D721Med (cell line): ENCODE results near the gene PITRM1.

ENCODE experiments used
- DNase-seq: peaks from one replicate; pipeline ENCODE4 v3.0.0; 2011; ENCODE audit warnings: low spot score; ENCODE audit not compliant: insufficient read length
- FAIRE-seq: peaks from 2 replicates; lab custom pipeline; 2011; peaks lifted over from hg19 to GRCh38; lab: Jason Lieb, UNC
- TF ChIP-seq, protein P1 (sequence below): IDR thresholded peaks from 2 replicates; pipeline ENCODE4 v1.5.1; 2012; ENCODE audit warnings: mild to moderate bottlenecking, control low read depth; ENCODE audit not compliant: insufficient read depth; ENCODE audit errors: missing control alignments

Gene PITRM1

GRCh38 chr10:3146289-3146688, 26.3 kb downstream of the PITRM1 start:
- DNase-seq (no peak), FAIRE-seq (no peak)
- TF ChIP-seq, protein P1, sequence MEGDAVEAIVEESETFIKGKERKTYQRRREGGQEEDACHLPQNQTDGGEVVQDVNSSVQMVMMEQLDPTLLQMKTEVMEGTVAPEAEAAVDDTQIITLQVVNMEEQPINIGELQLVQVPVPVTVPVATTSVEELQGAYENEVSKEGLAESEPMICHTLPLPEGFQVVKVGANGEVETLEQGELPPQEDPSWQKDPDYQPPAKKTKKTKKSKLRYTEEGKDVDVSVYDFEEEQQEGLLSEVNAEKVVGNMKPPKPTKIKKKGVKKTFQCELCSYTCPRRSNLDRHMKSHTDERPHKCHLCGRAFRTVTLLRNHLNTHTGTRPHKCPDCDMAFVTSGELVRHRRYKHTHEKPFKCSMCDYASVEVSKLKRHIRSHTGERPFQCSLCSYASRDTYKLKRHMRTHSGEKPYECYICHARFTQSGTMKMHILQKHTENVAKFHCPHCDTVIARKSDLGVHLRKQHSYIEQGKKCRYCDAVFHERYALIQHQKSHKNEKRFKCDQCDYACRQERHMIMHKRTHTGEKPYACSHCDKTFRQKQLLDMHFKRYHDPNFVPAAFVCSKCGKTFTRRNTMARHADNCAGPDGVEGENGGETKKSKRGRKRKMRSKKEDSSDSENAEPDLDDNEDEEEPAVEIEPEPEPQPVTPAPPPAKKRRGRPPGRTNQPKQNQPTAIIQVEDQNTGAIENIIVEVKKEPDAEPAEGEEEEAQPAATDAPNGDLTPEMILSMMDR = no peak

GRCh38 chr10:3145366-3145765, 27.2 kb downstream of the PITRM1 start:
- FAIRE-seq (no peak), DNase-seq (no peak)
- TF ChIP-seq, protein P1 = no peak

DNA sequence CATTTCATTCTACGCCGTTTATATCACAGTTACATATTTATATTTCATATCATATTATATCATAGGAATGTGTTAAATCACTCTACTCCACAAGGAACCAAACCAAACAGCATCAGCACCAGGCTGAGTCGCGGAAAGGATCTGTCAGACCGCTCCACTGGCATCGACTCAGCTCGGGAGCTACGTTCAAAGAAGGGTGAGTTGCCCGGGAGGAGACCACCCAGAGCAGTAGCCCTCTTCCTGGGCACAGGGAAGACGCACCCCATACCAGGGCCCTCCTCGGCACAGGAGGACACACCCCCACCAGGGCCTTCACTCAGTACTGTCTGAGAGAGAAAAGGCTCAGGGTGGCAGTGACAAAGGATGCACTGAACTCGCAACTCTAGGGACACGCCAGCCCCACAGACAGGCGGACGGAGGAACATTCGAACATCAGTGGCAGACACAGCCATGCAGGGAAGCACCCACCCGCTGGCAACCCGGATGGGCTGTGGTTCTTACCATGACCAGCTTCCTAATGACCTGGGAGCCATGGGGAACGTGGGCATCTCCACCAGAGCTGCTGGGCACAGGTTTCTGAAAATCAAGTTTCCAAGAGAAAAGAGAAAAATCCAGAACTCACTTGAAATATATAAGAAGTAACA, 28.7 kb downstream of the PITRM1 start:
- FAIRE-seq (no peak), DNase-seq (no peak)
- TF ChIP-seq, protein P1 = no peak

DNA sequence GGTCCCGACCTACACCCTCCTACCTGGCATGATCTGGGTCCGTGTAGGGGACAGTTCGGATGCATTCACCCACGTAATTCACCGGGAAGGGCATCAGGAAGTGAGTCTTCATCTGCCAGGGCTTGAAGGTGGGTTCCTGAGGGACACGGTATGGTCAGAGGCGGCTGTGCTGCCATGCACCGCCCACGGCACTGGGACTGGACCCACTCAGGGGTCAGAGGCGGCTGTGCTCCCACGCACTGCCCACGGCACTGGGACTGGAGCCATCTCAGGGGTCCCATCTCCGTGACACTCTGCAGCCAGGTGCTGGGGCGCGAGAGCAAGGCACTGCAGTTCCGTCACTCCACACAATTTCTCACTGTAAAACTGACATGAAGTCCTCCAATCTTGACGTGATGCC, 29.2 kb downstream of the PITRM1 start:
- no peak for FAIRE-seq
- DNase-seq = no peak
- TF ChIP-seq, protein P1 = no peak

GRCh38 chr10:3142146-3142875, 30.3 kb downstream of the PITRM1 start:
- DNase-seq (no peak), FAIRE-seq (no peak)
- TF ChIP-seq, protein P1 = no peak

GRCh38 chr10:3141351-3142005, 31.1 kb downstream of the PITRM1 start:
- FAIRE-seq = no peak
- DNase-seq = no peak
- TF ChIP-seq, protein P1 = no peak
